GM12892 (cell line): ENCODE results near the gene USP48.

ENCODE experiments used
- POLR2A ChIP-seq: IDR thresholded peaks from 2 replicates; pipeline ENCODE4 v1.6.1; 2011; ENCODE audit warnings: low read depth, low read length, control low read depth
- TAF1 ChIP-seq: IDR thresholded peaks from 2 replicates; pipeline ENCODE4 v1.6.1; 2011; ENCODE audit warnings: low read depth, mild to moderate bottlenecking, control low read depth, low read length, borderline replicate concordance

- TF ChIP-seq POLR2A = no peak
- no peak for TF ChIP-seq TAF1
Measured at GRCh38 chr1:21662426-21663247, 120.3 kb downstream of the USP48 start.
